ENCODE measurements around the gene SUGCT. TPM values are rescaled to one million over a fixed set of nuclear protein-coding genes. Genes with fewer than 3 reads are reported as not detected.

SUGCT gene
- total and polyA plus RNA-seq, 2 of the 13 experiments (the other 11 are each of a cell fraction or from before 2014, with no cell fraction given), result 10.1 to 22.2 TPM

GRCh38 chr7:40134428-40135316, at the start of gene SUGCT, which contains the start of gene MPLKIP (continued):
- peak; percentile 57; the same call in 1 of the 2 replicates for TF ChIP-seq GFI1 (CRISPR knock-in tag; IDR thresholded peaks at IDR 0.05; ENCODE audit: borderline replicate concordance)
- TF ChIP-seq HNRNPL (IDR thresholded peaks at IDR 0.05; ENCODE audit: low read depth, low read length), result peak; percentile 94
- peak; percentile 81 for TF ChIP-seq HIVEP1 (CRISPR knock-in tag; IDR thresholded peaks at IDR 0.05)
- TF ChIP-seq, protein P1, sequence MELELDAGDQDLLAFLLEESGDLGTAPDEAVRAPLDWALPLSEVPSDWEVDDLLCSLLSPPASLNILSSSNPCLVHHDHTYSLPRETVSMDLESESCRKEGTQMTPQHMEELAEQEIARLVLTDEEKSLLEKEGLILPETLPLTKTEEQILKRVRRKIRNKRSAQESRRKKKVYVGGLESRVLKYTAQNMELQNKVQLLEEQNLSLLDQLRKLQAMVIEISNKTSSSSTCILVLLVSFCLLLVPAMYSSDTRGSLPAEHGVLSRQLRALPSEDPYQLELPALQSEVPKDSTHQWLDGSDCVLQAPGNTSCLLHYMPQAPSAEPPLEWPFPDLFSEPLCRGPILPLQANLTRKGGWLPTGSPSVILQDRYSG (CRISPR knock-in tag; IDR thresholded peaks at IDR 0.05), result peak; percentile 13
- peak; percentile 33; the same call in 1 of the 2 replicates for TF ChIP-seq TGIF2 (CRISPR knock-in tag; IDR thresholded peaks at IDR 0.05)
- peak; percentile 80; the same call in 1 of the 2 replicates for TF ChIP-seq ZNF414 (CRISPR knock-in tag; IDR thresholded peaks at IDR 0.05)
- TF ChIP-seq KLF11 (CRISPR knock-in tag; IDR thresholded peaks at IDR 0.05), result 0 out of 2 replicates have a peak, but pooled peaks have one; percentile 28
- peak; percentile 96 for TF ChIP-seq ZNF224 (CRISPR knock-in tag; IDR thresholded peaks at IDR 0.05)
- TF ChIP-seq SP140L (CRISPR knock-in tag; IDR thresholded peaks at IDR 0.05; ENCODE audit: borderline replicate concordance), result peak; percentile 71; the same call in 1 of the 2 replicates
- TF ChIP-seq MED8 (CRISPR knock-in tag; IDR thresholded peaks at IDR 0.05; ENCODE audit: insufficient replicate concordance), result peak; percentile 76
- TF ChIP-seq GLI4 (CRISPR knock-in tag; IDR thresholded peaks at IDR 0.05; ENCODE audit: borderline replicate concordance), result peak; percentile 49; the same call in 1 of the 2 replicates
- TF ChIP-seq ZNF605 (CRISPR knock-in tag; IDR thresholded peaks at IDR 0.05), result peak; percentile 61; the same call in 1 of the 2 replicates
- peak; percentile 39; the same call in 1 of the 2 replicates for TF ChIP-seq JUNB (CRISPR knock-in tag; IDR thresholded peaks at IDR 0.05; ENCODE audit: borderline replicate concordance)
- no peak for TF ChIP-seq ZNF451 (CRISPR knock-in tag; IDR thresholded peaks at IDR 0.05)
- peak; percentile 92 for TF ChIP-seq KAT7 (CRISPR knock-in tag; IDR thresholded peaks at IDR 0.05; ENCODE audit: borderline replicate concordance)
- 0 out of 2 replicates have a peak, but pooled peaks have one; percentile 82 for TF ChIP-seq CENPBD1 (CRISPR knock-in tag; IDR thresholded peaks at IDR 0.05; ENCODE audit: borderline replicate concordance, low read depth)
- TF ChIP-seq ZNF782 (CRISPR knock-in tag; IDR thresholded peaks at IDR 0.05; ENCODE audit: borderline replicate concordance), result 0 out of 2 replicates have a peak, but pooled peaks have one; percentile 49
- peak; percentile 84 for TF ChIP-seq RBFOX2 (IDR thresholded peaks at IDR 0.05; ENCODE audit: low read depth, low read length)
- no peak for TF ChIP-seq EED (CRISPR knock-in tag; IDR thresholded peaks at IDR 0.05)
- TF ChIP-seq ETV5 (CRISPR knock-in tag; IDR thresholded peaks at IDR 0.05; ENCODE audit: borderline replicate concordance), result peak; percentile 57; the same call in 1 of the 2 replicates
- TF ChIP-seq HES4 (CRISPR knock-in tag; IDR thresholded peaks at IDR 0.05; ENCODE audit: borderline replicate concordance), result peak; percentile 9; the same call in 1 of the 2 replicates
- TF ChIP-seq ZNF274 (CRISPR knock-in tag; IDR thresholded peaks at IDR 0.05), result peak; percentile 84; the same call in 1 of the 2 replicates
- 0 out of 2 replicates have a peak, but pooled peaks have one; percentile 68 for TF ChIP-seq MAF1 (CRISPR knock-in tag; IDR thresholded peaks at IDR 0.05; ENCODE audit: borderline replicate concordance)
- peak; percentile 82 for TF ChIP-seq ZNF547 (CRISPR knock-in tag; IDR thresholded peaks at IDR 0.05)
- peak; percentile 13 for TF ChIP-seq ZNF781 (CRISPR knock-in tag; IDR thresholded peaks at IDR 0.05; ENCODE audit: borderline replicate concordance, not compliant biosample characterization)
- peak; percentile 16; the same call in 1 of the 2 replicates for TF ChIP-seq ZNF557 (CRISPR knock-in tag; IDR thresholded peaks at IDR 0.05)
- TF ChIP-seq POLR2AphosphoS5 (IDR thresholded peaks at IDR 0.05; ENCODE audit: low read depth, low read length), result peak; percentile 80
- TF ChIP-seq BRCA1 (CRISPR knock-in tag; IDR thresholded peaks at IDR 0.05), result 0 out of 2 replicates have a peak, but pooled peaks have one; percentile 56
